Thoracic aorta (tissue), 2 donors: ENCODE data around the gene STIM2. TPM values are rescaled to one million over a fixed set of nuclear protein-coding genes. Genes with fewer than 3 reads are reported as not detected.

Experiments used
- ATAC-seq: fragments of 150-250 bp; one replicate; pipeline ENCODE4 v1.8.0; 2017; ENCODE audit warnings: low read depth; ENCODE audit not compliant: insufficient number of reproducible peaks, low FRiP score
- DNase-seq: peaks from one replicate; pipeline ENCODE4 v3.0.0-alpha.2; 2020; ENCODE audit warnings: low spot score
- H3K27ac ChIP-seq, 2 donors: fragments of 200-600 bp; sonication (generic); 1 replicate in 1 of 2; 2 replicates in 1 of 2; pipeline ENCODE4 v1.5.1; 2016; ENCODE audit warnings: mild to moderate bottlenecking in 2 of 2, moderate library complexity in 2 of 2
- H3K27me3 ChIP-seq: fragments of 200-600 bp; sonication (generic); replicated peaks from 2 replicates; pipeline ENCODE4 v1.6.0; 2016; ENCODE audit warnings: mild to moderate bottlenecking; ENCODE audit not compliant: insufficient read depth
- H3K36me3 ChIP-seq: fragments of 200-600 bp; sonication (generic); one replicate; pipeline ENCODE4 v1.5.1; 2016
- H3K4me1 ChIP-seq, 2 donors: fragments of 200-600 bp; sonication (generic); 1 replicate in 1 of 2; 2 replicates in 1 of 2; pipeline versions ENCODE4 v1.5.1 to v1.6.0; 2016; ENCODE audit warnings: low read depth in 2 of 2, mild to moderate bottlenecking in 1 of 2; ENCODE audit not compliant: control insufficient read depth in 1 of 2
- H3K4me3 ChIP-seq: fragments of 200-600 bp; sonication (generic); 2 replicates; pipeline ENCODE4 v1.5.1; 2016; ENCODE audit warnings: mild to moderate bottlenecking
- H3K9me3 ChIP-seq: fragments of 200-600 bp; sonication (generic); 2 replicates; pipeline ENCODE4 v1.5.1; 2016
- total RNA-seq, 2 donors: library from RNA; depleted of rRNA; stranded (reverse); fragments of >200 nt; gene quantifications; one replicate each; pipeline versions ENCODE4 v1.1.0 to v1.2.3, GENCODE V29; 2016
- TF ChIP-seq, protein P1 (sequence below): fragments of 200-600 bp; sonication (generic); IDR thresholded peaks from one replicate; pipeline ENCODE4 v1.5.1; 2019; ENCODE audit warnings: antibody characterized with exemption

Gene STIM2
- total RNA-seq, 2 donors from 2014 or later, result 14.3 to 53.3 TPM

DNA sequence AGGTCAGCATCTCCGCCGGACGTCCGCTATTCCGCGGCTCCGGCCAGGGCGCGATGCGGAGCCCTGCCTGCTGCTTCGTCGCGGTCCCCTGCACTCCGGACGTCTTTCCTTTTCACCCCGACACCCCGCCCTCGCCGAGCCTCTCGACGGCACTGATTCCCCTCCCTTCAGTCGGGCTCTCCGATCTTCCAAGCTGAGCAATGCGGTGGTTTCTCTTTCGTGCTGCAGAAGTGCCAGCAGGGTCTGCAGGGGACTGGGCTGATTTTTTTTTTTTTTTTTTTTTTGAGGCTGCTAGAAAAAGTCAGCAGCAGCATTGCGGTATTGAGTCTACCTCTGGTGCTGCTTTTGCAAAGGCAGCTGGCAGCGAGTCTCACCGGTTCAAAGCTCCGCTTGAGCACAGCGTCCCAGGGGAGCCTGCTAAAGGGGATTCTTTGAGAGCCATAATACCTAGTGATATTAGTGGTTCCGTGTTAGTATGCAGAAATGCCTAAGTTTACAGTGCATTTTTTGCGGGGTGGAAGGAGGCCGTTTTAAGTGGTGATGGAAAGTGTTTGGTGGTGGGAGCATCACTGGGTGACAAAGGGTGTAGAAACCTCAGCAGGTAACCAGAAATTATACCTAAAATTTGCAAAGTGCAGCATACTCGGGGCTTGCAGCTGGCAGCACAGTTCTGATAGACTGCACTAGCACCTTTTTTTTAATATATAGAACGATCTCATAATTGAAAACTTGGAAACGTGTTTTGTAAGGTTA, 969 bp downstream of the STIM2 start:
- Histone ChIP-seq H3K4me1 (peaks cover 27 to 35% of the 10 kb centered on the region in 2 donors), H3K27me3 (no peaks in the 10 kb centered on the region)
- TF ChIP-seq, protein P1, sequence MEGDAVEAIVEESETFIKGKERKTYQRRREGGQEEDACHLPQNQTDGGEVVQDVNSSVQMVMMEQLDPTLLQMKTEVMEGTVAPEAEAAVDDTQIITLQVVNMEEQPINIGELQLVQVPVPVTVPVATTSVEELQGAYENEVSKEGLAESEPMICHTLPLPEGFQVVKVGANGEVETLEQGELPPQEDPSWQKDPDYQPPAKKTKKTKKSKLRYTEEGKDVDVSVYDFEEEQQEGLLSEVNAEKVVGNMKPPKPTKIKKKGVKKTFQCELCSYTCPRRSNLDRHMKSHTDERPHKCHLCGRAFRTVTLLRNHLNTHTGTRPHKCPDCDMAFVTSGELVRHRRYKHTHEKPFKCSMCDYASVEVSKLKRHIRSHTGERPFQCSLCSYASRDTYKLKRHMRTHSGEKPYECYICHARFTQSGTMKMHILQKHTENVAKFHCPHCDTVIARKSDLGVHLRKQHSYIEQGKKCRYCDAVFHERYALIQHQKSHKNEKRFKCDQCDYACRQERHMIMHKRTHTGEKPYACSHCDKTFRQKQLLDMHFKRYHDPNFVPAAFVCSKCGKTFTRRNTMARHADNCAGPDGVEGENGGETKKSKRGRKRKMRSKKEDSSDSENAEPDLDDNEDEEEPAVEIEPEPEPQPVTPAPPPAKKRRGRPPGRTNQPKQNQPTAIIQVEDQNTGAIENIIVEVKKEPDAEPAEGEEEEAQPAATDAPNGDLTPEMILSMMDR, result no peak

DNA sequence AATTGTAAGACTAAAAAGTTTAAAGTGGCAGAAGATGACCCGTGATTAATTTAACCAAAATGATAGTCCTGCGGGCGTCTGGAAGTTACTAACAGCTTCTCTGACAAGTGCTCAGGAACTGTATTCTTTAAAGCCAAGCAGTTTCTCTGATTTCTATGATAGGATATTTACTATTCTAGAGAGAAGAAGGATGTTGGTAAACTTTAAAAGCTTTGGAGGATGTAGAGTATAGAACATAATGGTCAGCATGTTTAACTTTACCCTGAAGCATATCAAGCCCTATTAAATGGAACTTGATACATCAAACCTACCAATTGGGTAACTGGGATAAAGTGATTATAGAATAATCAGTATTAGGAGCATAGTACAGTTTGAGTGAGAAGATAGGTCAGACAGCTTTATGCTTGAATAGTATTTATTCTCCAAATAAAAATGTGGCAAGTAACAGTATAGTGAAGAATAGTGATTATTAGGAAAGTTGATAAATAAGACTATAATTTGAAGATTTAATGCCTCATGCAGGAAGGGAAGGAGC, 1.8 kb downstream of the STIM2 start:
- no peaks in the 10 kb centered on the region for H3K27me3 ChIP-seq
- ATAC-seq (no peak), DNase-seq (no peak)
- H3K36me3 ChIP-seq, result no peaks in the 10 kb centered on the region
- TF ChIP-seq, protein P1, result no peak
- peak overlapping the region in 1 of 2 donors; percentile 92 for H3K27ac ChIP-seq
- H3K9me3 ChIP-seq, result no peaks in the 10 kb centered on the region
- peaks cover 27 to 35% of the 10 kb centered on the region in 2 donors for H3K4me1 ChIP-seq
- H3K4me3 ChIP-seq, result peak overlapping the region; percentile 84

More for the DNA sequence above, 969 bp downstream of the STIM2 start:
- DNase-seq (no peak), ATAC-seq (no peak)
- Histone ChIP-seq H3K4me3 (peak overlapping the region; percentile 84), H3K9me3 (no peaks in the 10 kb centered on the region), H3K36me3 (no peaks in the 10 kb centered on the region), H3K27ac (peak overlapping the region; percentile 88 to 92)

DNA sequence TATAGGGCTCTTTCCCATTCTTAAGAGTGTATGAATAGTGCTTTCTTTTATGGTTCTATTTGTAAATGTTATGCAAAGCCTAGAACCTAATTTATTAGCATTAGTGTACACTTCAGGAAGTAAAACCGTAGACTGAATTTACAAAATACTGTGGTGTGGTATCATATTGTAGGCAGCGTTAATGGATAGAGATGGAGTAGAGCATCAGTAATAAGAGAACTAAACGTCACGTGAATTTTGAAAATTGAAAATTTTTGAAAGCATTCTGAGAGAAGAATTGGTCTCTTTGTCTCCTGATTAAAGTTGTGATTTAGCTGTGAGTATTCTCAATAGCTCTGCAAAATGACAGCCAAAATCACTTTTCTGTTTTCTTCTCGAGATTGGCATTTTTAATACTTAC, 2.9 kb downstream of the STIM2 start:
- Histone ChIP-seq H3K36me3 (no peaks in the 10 kb centered on the region), H3K27me3 (no peaks in the 10 kb centered on the region), H3K27ac (no peak overlapping the region), H3K4me1 (peaks cover 26 to 35% of the 10 kb centered on the region in 2 donors), H3K9me3 (no peaks in the 10 kb centered on the region), H3K4me3 (no peak overlapping the region)
- ATAC-seq (no peak), DNase-seq (no peak)
- TF ChIP-seq, protein P1, result no peak

DNA sequence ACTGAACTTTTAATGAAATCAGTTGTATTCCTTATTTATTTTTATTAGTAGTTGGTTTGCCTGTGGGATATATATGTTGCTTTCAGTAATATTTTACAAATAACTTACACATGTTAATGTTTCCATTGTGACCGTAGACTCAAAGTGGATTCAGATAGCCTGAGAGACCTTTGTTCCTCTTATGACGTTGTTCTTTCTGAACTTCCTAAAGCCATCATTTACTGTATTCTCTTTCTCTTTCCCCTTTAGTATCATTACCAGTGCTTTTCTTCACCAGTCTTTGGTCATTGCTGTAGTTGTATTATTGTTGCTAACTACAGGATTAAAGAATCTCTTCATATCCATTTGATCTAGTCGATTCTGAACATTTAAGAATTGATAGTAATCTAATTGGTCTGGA, 4.3 kb downstream of the STIM2 start:
- Histone ChIP-seq H3K9me3 (no peaks in the 10 kb centered on the region), H3K4me3 (no peak overlapping the region), H3K27me3 (no peaks in the 10 kb centered on the region), H3K36me3 (no peaks in the 10 kb centered on the region), H3K27ac (no peak overlapping the region), H3K4me1 (peaks cover 19 to 21% of the 10 kb centered on the region in 2 donors)
- TF ChIP-seq, protein P1, result no peak
- DNase-seq, result no peak
- ATAC-seq, result no peak

DNA sequence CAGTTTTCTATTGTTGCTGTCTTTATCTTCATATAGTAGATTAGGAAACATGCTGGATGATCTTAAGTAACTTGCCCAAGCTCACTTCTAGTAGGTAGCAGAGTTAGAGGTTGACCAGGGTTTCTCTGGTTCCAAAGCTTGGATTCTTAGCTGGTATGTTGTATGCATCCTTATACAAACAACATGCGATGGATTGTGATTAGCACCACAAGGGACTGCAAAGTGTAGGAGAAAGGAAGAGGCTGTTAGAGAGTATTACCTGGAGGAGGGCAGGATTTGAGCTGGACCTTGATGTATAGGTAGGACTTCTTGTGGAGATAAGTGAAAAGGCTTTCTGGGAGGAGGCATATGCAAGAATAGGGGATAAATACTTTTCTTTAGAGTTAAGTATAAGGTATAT, 5.6 kb downstream of the STIM2 start:
- no peak for ATAC-seq
- no peak overlapping the region for H3K27ac ChIP-seq
- TF ChIP-seq, protein P1, result no peak

More for the DNA sequence above, 5.6 kb downstream of the STIM2 start:
- Histone ChIP-seq H3K36me3 (no peaks in the 10 kb centered on the region), H3K27me3 (no peaks in the 10 kb centered on the region), H3K9me3 (no peaks in the 10 kb centered on the region), H3K4me3 (no peak overlapping the region), H3K4me1 (peaks cover 19% of the 10 kb centered on the region in 2 donors)
- DNase-seq, result no peak
